ENCODE results near the gene TDRD3. TPM values are rescaled to one million over a fixed set of nuclear protein-coding genes. Genes with fewer than 3 reads are reported as not detected.

TDRD3 gene
- total RNA-seq, 1 donor from 2014 or later = 22.0 TPM

- Mint-ChIP-seq H3K27ac (no peak overlapping the region), H3K9me3 (no peaks in the 10 kb centered on the region), H3K4me1 (ENCODE audit: low read depth) (no peaks in the 10 kb centered on the region), H3K4me3 (ENCODE audit: low read depth) (no peak overlapping the region), H3K36me3 (ENCODE audit: low read depth) (no peaks in the 10 kb centered on the region), H3K27me3 (ENCODE audit: low read depth) (no peaks in the 10 kb centered on the region)
- no peak for DNase-seq (ENCODE audit: low spot score)
- intact Hi-C loops (cut with micrococcal nuclease) = no loop called here
Observed at GRCh38 chr13:60612593-60612992, 215.6 kb downstream of the TDRD3 start.

DNA sequence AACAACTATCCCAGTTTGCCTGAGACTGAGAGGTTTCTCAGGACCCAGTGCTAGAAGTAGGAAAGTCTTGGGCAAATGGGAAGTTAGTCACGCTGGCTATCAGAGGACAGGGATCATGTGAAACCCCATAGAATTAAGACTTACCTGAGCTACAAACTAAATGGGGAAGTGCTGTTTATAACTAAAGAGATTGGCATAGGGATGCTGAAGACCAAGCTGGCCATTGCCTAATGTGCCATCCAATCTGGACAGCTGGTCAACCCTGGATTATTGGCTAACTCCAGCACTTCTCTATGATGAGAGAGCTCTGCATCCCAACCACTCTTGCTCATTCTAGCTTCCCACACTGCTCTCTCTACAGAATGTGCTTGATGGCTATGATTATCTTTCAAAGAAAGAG lies 216.1 kb downstream of the TDRD3 start:
- intact Hi-C loops (cut with micrococcal nuclease) = no loop called here
- Mint-ChIP-seq H3K36me3 (ENCODE audit: low read depth) (no peaks in the 10 kb centered on the region), H3K9me3 (no peaks in the 10 kb centered on the region), H3K4me3 (ENCODE audit: low read depth) (no peak overlapping the region), H3K4me1 (ENCODE audit: low read depth) (no peaks in the 10 kb centered on the region), H3K27me3 (ENCODE audit: low read depth) (no peaks in the 10 kb centered on the region), H3K27ac (no peak overlapping the region)
- DNase-seq (ENCODE audit: low spot score) = no peak

DNA sequence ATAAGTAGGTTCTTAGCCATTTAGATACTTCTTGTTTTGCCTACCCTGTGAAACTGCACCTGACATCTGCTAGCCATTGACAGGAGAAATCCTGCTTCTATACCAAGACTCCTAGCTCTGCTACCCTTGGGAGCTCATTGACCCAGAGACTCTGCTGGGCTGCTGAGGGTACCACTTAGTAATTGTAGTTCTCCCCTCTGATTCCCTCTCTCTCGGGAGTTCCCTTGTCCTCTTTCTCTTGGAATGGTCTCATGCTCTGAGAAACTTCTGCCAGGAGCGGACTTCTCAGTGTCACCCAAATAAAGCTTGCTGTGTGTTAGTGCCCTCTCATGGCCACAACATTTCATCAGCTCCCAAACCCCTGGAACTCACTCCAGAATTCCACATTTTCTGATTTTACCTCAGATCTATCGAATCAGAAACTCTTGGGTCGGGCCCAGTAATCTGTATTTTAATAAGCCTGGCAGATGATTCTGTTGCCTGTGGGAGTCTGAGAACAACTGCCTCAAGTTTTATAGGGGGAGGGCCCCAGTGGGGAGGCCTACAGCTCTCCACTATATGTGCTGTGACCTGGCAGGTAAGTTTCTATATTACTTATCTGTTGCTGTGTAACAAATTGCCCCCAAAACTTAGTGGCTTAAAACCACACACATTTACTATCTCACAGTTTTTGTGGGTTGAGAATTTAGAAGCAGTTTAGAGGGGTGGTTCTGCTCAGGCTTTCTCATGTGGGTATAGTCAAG lies 221.1 kb downstream of the TDRD3 start:
- no peak for DNase-seq (ENCODE audit: low spot score)
- Mint-ChIP-seq H3K27ac (no peak overlapping the region), H3K9me3 (no peaks in the 10 kb centered on the region), H3K36me3 (ENCODE audit: low read depth) (no peaks in the 10 kb centered on the region), H3K4me1 (ENCODE audit: low read depth) (no peaks in the 10 kb centered on the region), H3K27me3 (ENCODE audit: low read depth) (no peaks in the 10 kb centered on the region), H3K4me3 (ENCODE audit: low read depth) (no peak overlapping the region)
- intact Hi-C loops (cut with micrococcal nuclease) = no loop called here

- DNase-seq (ENCODE audit: low spot score) = no peak
- intact Hi-C loops (cut with micrococcal nuclease) = no loop called here
- no peaks in the 10 kb centered on the region for H3K27me3 Mint-ChIP-seq (ENCODE audit: low read depth)
- H3K9me3 Mint-ChIP-seq = no peaks in the 10 kb centered on the region
- no peak overlapping the region for H3K27ac Mint-ChIP-seq
- no peaks in the 10 kb centered on the region for H3K36me3 Mint-ChIP-seq (ENCODE audit: low read depth)
- H3K4me1 Mint-ChIP-seq (ENCODE audit: low read depth) = no peaks in the 10 kb centered on the region
- H3K4me3 Mint-ChIP-seq (ENCODE audit: low read depth) = no peak overlapping the region
Observed at GRCh38 chr13:60619461-60619860, 222.4 kb downstream of the TDRD3 start.

DNA sequence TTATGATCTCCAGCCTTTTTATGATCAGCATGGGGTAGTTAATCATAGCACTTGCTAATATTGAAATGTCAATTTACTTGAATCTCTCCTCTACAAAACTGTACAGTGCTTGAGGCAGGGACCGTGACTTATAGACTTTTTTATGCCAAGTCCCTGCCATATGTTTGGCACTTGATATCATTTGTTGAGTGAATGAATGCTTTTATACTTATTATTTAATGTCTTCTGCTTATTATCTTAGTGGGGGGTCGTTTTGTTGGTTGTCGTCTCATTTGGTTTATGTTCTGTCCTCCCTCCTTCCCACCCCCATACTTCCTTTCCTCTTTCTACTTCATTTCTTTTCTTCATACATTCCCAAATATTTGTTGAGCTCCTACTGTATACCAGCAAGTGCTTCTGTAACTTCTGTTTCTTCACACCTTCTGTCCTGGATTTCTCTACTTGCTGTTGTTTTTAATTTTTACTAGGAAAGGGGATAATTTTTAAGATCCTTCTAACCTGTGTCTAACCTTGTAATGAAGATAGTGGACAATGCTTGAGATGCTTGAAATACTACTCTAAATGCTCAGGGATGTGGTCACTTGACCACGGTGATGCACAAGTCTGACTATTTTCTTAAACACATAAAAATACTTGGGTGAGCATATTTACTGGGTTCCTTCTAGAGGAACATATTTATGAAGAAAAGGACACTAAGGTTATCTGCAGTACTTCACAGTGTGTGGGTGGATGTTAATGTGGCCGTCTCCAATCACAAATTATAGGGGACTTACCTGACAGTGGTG lies 223.8 kb downstream of the TDRD3 start:
- Mint-ChIP-seq H3K4me3 (ENCODE audit: low read depth) (no peak overlapping the region), H3K4me1 (ENCODE audit: low read depth) (no peaks in the 10 kb centered on the region), H3K27ac (no peak overlapping the region), H3K36me3 (ENCODE audit: low read depth) (no peaks in the 10 kb centered on the region), H3K27me3 (ENCODE audit: low read depth) (no peaks in the 10 kb centered on the region), H3K9me3 (no peaks in the 10 kb centered on the region)
- DNase-seq (ENCODE audit: low spot score) = no peak
- intact Hi-C loops (cut with micrococcal nuclease) = no loop called here

DNA sequence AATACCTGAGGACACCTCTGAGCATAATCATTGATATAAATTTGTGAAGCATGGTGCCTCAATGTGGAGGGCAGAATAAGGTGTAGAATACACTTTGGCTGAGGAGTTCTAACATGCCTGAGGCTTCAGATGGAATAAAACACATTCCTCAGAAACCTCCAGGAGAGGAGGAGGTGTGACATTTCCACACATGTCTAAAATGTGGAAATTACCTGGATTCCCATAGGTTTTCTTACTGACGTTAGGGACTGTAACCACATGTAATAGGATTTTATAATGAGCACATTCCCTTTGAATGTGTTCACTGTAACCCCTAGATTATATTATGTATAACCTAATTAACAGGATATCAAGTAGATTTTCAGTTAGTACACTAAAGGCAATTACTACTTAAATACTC lies 226.1 kb downstream of the TDRD3 start:
- Mint-ChIP-seq H3K27ac (no peak overlapping the region), H3K36me3 (ENCODE audit: low read depth) (no peaks in the 10 kb centered on the region), H3K27me3 (ENCODE audit: low read depth) (no peaks in the 10 kb centered on the region), H3K4me3 (ENCODE audit: low read depth) (no peak overlapping the region), H3K9me3 (no peaks in the 10 kb centered on the region), H3K4me1 (ENCODE audit: low read depth) (no peaks in the 10 kb centered on the region)
- DNase-seq (ENCODE audit: low spot score) = no peak
- intact Hi-C loops (cut with micrococcal nuclease) = no loop called here

Other genes with a start within 250 kb of the TDRD3 start
- gene DIAPH3, start 233.3 kb upstream of the TDRD3 start, total RNA-seq = 30.1 and 30.8 TPM in 2 replicates